ENCODE results near the gene VPS18. TPM values are rescaled to one million over a fixed set of nuclear protein-coding genes. Genes with fewer than 3 reads are reported as not detected.

The VPS18 gene
- total RNA-seq, 1 experiment from 2014 or later = 13.2 TPM

DNA sequence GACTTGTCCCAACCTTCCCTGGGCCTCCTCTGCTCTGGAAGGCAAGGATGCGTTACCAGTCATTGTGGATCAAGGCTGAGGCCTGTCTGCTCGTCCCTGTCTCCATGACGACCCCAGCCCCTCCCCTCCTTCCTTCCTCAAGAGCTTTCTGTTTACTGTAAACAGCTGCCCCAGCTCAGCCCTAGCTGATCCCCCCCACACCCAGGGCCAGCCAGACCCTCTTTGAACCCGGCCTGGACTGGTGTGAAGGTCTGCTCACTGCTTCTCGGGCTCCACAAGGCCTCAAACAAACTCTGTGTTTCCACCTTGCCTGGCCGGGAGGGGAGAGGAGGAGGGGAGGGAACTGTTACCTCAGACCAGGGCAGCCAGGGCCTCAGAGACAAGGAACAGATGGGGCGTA, 16.9 kb downstream of the VPS18 start:
- no peak for TF ChIP-seq CTCF (IDR thresholded peaks at IDR 0.05; ENCODE audit: unreplicated experiment)
- Mint-ChIP-seq H3K9me3 (ENCODE audit: unreplicated experiment) (no peaks in the 10 kb centered on the region), H3K36me3 (ENCODE audit: insufficient read depth, unreplicated experiment) (no peaks in the 10 kb centered on the region), H3K27me3 (ENCODE audit: insufficient read depth, unreplicated experiment) (no peaks in the 10 kb centered on the region), H3K27ac (ENCODE audit: low read depth, unreplicated experiment) (no peak overlapping the region), H3K4me3 (ENCODE audit: unreplicated experiment) (no peak overlapping the region), H3K4me1 (ENCODE audit: insufficient read depth, unreplicated experiment) (peaks cover 14% of the 10 kb centered on the region)
- intact Hi-C loops (cut with micrococcal nuclease) = no loop called here
- DNase-seq (ENCODE audit: unreplicated experiment) = no peak
- ChIA-PET CTCF (interaction anchor here (0.6 to 1.6 kb wide), 3 partner anchors 17 to 202 kb away, joined by 3 to 5 read pairs (median 4); partner anchors contain the start of gene VPS18), POLR2A (interaction anchor here (1.1 to 1.6 kb wide), 2 partner anchors 17 to 422 kb away, joined by 3 to 4 read pairs; partner anchors contain the start of genes NUSAP1 and OIP5)
- no TSS peak for BruUV-seq (replicated peaks)

DNA sequence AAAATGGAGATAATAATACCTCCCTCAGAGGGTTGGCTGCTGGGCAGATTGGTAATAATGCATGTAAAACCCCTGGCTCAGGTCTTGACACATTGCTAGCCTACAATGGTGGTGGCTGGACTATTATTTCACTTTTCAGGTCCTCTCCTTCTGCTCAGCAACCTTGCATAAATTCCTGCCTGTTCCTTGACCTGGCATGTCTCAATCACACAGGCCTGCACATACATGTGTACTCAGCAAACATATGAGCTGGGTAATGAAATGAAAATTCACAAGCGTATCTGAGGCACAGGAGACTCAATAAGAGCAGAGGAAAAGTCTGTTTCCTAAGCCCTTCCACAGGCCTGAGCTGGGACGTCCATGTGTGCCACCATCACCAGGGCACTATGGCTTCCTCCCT, 17.4 kb downstream of the VPS18 start:
- intact Hi-C loops (cut with micrococcal nuclease) = no loop called here
- ChIA-PET CTCF (interaction anchor here (0.5 to 1.6 kb wide), 6 partner anchors 8 to 201 kb away, joined by 3 to 5 read pairs (median 4); partner anchors contain the start of gene VPS18), POLR2A (interaction anchor here (1.1 to 1.6 kb wide), 2 partner anchors 16 to 421 kb away, joined by 3 to 4 read pairs; partner anchors contain the start of genes NUSAP1 and OIP5)
- Mint-ChIP-seq H3K4me1 (ENCODE audit: insufficient read depth, unreplicated experiment) (peaks cover 14% of the 10 kb centered on the region), H3K27ac (ENCODE audit: low read depth, unreplicated experiment) (no peak overlapping the region), H3K27me3 (ENCODE audit: insufficient read depth, unreplicated experiment) (no peaks in the 10 kb centered on the region), H3K36me3 (ENCODE audit: insufficient read depth, unreplicated experiment) (no peaks in the 10 kb centered on the region), H3K9me3 (ENCODE audit: unreplicated experiment) (no peaks in the 10 kb centered on the region), H3K4me3 (ENCODE audit: unreplicated experiment) (no peak overlapping the region)
- TF ChIP-seq CTCF (IDR thresholded peaks at IDR 0.05; ENCODE audit: unreplicated experiment) = no peak
- DNase-seq (ENCODE audit: unreplicated experiment) = no peak
- BruUV-seq (replicated peaks) = no TSS peak

DNA sequence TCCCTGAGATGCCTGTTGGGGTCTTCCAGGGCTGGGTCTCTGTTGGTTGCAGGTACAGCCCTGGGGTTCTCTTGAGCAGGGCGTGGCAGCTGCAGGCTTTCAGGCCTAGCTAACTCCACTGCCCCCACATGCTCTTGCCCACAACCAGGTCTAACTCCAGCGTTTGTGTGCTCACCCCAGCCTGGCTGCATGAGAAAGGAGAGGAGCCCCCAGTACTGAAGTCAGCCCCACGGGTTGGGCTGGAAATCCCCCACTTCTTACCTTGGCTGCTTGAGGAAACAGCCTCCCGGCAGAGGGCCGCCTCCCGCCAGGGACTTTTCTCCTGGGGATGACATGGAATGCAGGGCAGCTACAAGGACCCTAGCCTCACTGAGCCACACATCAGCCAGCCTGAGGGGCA, 18.2 kb downstream of the VPS18 start:
- ChIA-PET POLR2A (interaction anchor here (1.1 kb wide), 1 partner anchor 420 kb away, joined by 4 read pairs; the partner anchor contains the start of genes NUSAP1 and OIP5), CTCF (interaction anchor here (0.5 to 0.6 kb wide), 2 partner anchors 55 to 325 kb away, joined by 3 read pairs; no protein-coding TSS in a partner anchor)
- H3K4me1 Mint-ChIP-seq (ENCODE audit: insufficient read depth, unreplicated experiment) = peaks cover 14% of the 10 kb centered on the region
- no peaks in the 10 kb centered on the region for H3K36me3 Mint-ChIP-seq (ENCODE audit: insufficient read depth, unreplicated experiment)
- no TSS peak for BruUV-seq (replicated peaks)
- intact Hi-C loops (cut with micrococcal nuclease) = no loop called here
- DNase-seq (ENCODE audit: unreplicated experiment) = no peak
- H3K4me3 Mint-ChIP-seq (ENCODE audit: unreplicated experiment) = no peak overlapping the region
- TF ChIP-seq CTCF (IDR thresholded peaks at IDR 0.05; ENCODE audit: unreplicated experiment) = no peak
- no peaks in the 10 kb centered on the region for H3K27me3 Mint-ChIP-seq (ENCODE audit: insufficient read depth, unreplicated experiment)
- H3K27ac Mint-ChIP-seq (ENCODE audit: low read depth, unreplicated experiment) = no peak overlapping the region
- H3K9me3 Mint-ChIP-seq (ENCODE audit: unreplicated experiment) = no peaks in the 10 kb centered on the region

DNA sequence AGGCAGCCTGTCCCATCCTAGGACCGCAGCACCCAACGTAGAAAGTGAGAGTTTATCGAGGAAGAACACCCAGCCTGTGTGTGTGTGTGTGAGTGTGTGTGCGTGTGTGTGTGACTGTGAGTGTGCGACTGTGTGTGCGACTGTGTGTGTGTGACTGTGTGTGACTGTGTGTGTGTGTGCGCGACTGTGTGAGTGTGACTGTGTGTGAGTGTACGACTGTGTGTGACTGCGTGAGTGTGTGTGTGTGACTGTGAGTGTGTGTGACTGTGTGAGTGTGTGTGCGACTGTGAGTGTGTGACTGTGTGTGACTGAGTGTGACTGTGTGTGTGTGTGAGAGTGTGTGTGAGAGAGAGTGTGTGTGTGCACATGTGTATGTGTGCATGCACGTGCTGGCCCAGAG, 19.8 kb downstream of the VPS18 start:
- peaks cover 9% of the 10 kb centered on the region for H3K4me1 Mint-ChIP-seq (ENCODE audit: insufficient read depth, unreplicated experiment)
- H3K4me3 Mint-ChIP-seq (ENCODE audit: unreplicated experiment) = no peak overlapping the region
- CTCF ChIA-PET = no interaction called here
- POLR2A ChIA-PET = interaction anchor here (0.6 kb wide), 1 partner anchor 32 kb away, joined by 3 read pairs; no protein-coding TSS in a partner anchor
- no peak for DNase-seq (ENCODE audit: unreplicated experiment)
- no peaks in the 10 kb centered on the region for H3K36me3 Mint-ChIP-seq (ENCODE audit: insufficient read depth, unreplicated experiment)
- no peak for TF ChIP-seq CTCF (IDR thresholded peaks at IDR 0.05; ENCODE audit: unreplicated experiment)
- intact Hi-C loops (cut with micrococcal nuclease) = no loop called here
- no peaks in the 10 kb centered on the region for H3K27me3 Mint-ChIP-seq (ENCODE audit: insufficient read depth, unreplicated experiment)
- H3K9me3 Mint-ChIP-seq (ENCODE audit: unreplicated experiment) = no peaks in the 10 kb centered on the region
- no TSS peak for BruUV-seq (replicated peaks)
- no peak overlapping the region for H3K27ac Mint-ChIP-seq (ENCODE audit: low read depth, unreplicated experiment)

All from MCF 10A (cell line).